Ishikawa (cell line): ENCODE measurements around the gene NAGLU.
A peak's percentile ranks its signal among the peaks of the same experiment; 100 is the strongest.

ENCODE experiments used
- CEBPB ChIP-seq: IDR thresholded peaks from 2 replicates; pipeline ENCODE4 v1.6.1; 2012
- CREB1 ChIP-seq: IDR thresholded peaks from 2 replicates; pipeline ENCODE4 v1.6.1; 2012; ENCODE audit warnings: low read depth
- EGR1 ChIP-seq: IDR thresholded peaks from 2 replicates; pipeline ENCODE4 v1.6.1; 2012
- EP300 ChIP-seq: IDR thresholded peaks from 2 replicates; pipeline ENCODE4 v1.6.1; 2012; ENCODE audit warnings: borderline replicate concordance
- FOXM1 ChIP-seq: IDR thresholded peaks from 2 replicates; pipeline ENCODE4 v1.6.1; 2012; ENCODE audit warnings: low read depth, borderline replicate concordance
- NFIC ChIP-seq: IDR thresholded peaks from 2 replicates; pipeline ENCODE4 v1.6.1; 2012
- RAD21 ChIP-seq: IDR thresholded peaks from 2 replicates; pipeline ENCODE4 v1.6.1; 2012; ENCODE audit warnings: low read depth
- TAF1 ChIP-seq: IDR thresholded peaks from 2 replicates; pipeline ENCODE4 v1.6.1; 2012; ENCODE audit warnings: low read depth, mild to moderate bottlenecking
- TCF12 ChIP-seq: IDR thresholded peaks from 2 replicates; pipeline ENCODE4 v1.6.1; 2012; ENCODE audit warnings: low read depth
- TEAD4 ChIP-seq: IDR thresholded peaks from 2 replicates; pipeline ENCODE4 v1.6.1; 2012
- YY1 ChIP-seq: IDR thresholded peaks from 2 replicates; pipeline ENCODE4 v1.6.1; 2012; ENCODE audit warnings: low read depth
- ZBTB7A ChIP-seq: IDR thresholded peaks from 2 replicates; pipeline ENCODE4 v1.6.1; 2012; ENCODE audit warnings: low read depth
- TF ChIP-seq, protein P1 (sequence below): IDR thresholded peaks from 2 replicates; pipeline ENCODE4 v1.6.1; 2012; ENCODE audit warnings: low read depth, mild to moderate bottlenecking
- TF ChIP-seq, protein P2 (sequence below): IDR thresholded peaks from 2 replicates; pipeline ENCODE4 v1.6.1; 2012
- TF ChIP-seq, protein P3 (sequence below): IDR thresholded peaks from 2 replicates; pipeline ENCODE4 v1.6.1; 2012

The NAGLU gene

DNA sequence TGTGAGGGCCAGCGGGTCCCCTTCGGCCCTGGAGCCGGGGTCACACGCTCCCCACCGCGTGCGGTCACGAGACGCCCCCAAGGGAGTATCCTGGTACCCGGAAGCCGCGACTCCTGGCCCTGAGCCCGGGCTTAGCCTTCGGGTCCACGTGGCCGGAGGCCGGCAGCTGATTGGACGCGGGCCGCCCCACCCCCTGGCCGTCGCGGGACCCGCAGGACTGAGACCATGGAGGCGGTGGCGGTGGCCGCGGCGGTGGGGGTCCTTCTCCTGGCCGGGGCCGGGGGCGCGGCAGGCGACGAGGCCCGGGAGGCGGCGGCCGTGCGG is at the start of gene NAGLU:
NAGLU (plus strand) TSS at position 194 of the 324 bp plus-strand sequence; CDS start at position 226, 32 bp downstream.
- TF ChIP-seq, protein P1, sequence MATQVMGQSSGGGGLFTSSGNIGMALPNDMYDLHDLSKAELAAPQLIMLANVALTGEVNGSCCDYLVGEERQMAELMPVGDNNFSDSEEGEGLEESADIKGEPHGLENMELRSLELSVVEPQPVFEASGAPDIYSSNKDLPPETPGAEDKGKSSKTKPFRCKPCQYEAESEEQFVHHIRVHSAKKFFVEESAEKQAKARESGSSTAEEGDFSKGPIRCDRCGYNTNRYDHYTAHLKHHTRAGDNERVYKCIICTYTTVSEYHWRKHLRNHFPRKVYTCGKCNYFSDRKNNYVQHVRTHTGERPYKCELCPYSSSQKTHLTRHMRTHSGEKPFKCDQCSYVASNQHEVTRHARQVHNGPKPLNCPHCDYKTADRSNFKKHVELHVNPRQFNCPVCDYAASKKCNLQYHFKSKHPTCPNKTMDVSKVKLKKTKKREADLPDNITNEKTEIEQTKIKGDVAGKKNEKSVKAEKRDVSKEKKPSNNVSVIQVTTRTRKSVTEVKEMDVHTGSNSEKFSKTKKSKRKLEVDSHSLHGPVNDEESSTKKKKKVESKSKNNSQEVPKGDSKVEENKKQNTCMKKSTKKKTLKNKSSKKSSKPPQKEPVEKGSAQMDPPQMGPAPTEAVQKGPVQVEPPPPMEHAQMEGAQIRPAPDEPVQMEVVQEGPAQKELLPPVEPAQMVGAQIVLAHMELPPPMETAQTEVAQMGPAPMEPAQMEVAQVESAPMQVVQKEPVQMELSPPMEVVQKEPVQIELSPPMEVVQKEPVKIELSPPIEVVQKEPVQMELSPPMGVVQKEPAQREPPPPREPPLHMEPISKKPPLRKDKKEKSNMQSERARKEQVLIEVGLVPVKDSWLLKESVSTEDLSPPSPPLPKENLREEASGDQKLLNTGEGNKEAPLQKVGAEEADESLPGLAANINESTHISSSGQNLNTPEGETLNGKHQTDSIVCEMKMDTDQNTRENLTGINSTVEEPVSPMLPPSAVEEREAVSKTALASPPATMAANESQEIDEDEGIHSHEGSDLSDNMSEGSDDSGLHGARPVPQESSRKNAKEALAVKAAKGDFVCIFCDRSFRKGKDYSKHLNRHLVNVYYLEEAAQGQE: no peak
- peak; percentile 29 for TF ChIP-seq YY1
- TF ChIP-seq, protein P2, sequence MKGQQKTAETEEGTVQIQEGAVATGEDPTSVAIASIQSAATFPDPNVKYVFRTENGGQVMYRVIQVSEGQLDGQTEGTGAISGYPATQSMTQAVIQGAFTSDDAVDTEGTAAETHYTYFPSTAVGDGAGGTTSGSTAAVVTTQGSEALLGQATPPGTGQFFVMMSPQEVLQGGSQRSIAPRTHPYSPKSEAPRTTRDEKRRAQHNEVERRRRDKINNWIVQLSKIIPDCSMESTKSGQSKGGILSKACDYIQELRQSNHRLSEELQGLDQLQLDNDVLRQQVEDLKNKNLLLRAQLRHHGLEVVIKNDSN: peak; percentile 98
- TF ChIP-seq TCF12: no peak
- no peak for TF ChIP-seq RAD21
- no peak for TF ChIP-seq CREB1
- TF ChIP-seq TAF1: no peak
- 0 out of 2 replicates have a peak, but pooled peaks have one; percentile 78 for TF ChIP-seq ZBTB7A
- 0 out of 2 replicates have a peak, but pooled peaks have one; percentile 23 for TF ChIP-seq EGR1
- TF ChIP-seq TEAD4: no peak
- TF ChIP-seq, protein P3, sequence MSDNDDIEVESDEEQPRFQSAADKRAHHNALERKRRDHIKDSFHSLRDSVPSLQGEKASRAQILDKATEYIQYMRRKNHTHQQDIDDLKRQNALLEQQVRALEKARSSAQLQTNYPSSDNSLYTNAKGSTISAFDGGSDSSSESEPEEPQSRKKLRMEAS: peak; percentile 58; the same call in 1 of the 2 replicates
- peak; percentile 81 for TF ChIP-seq NFIC
- TF ChIP-seq FOXM1: no peak
- TF ChIP-seq EP300: 0 out of 2 replicates have a peak, but pooled peaks have one; percentile 21
- TF ChIP-seq CEBPB: no peak

DNA sequence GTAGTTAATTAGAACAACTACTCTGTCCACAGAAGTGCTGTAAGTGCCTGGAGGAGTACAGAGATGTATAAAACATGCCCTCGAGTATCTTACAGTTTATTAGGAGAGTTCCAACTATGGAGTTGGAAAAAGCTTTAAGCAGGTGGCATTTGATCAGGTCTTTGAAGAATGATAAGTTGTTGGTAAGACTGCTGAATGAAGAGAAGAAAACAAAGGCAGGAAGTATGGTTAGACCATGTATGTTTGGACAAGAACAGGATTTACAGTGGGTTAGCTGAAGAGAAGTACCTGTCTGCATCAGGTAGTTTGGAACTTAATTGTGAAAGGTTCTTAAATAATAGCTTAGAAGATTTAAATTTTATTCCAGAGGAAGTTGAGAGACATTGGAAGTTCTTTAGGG is 48.0 kb upstream of the NAGLU start:
- TF ChIP-seq TCF12: no peak

DNA sequence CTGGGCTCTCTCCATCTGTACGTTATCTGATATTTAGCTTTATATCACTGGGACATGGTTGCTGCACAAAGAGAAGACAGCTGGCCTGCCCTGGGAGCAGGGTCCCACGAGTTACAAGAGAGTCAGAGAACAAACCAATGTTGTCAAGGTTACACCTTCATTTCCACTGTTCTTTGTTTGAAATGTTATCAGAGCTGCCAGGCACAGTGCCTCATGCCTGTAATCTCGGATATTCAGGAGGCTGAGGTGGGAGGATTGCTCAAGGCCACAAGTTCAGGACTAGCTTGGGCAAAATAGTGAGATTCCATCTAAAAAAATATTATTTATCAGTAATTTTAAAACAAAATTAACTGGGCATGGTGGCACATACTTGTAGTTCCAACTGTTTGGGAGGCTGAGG is 42.7 kb upstream of the NAGLU start:
- TF ChIP-seq, protein P1: no peak
- TF ChIP-seq NFIC: no peak
- no peak for TF ChIP-seq YY1
- no peak for TF ChIP-seq TEAD4
- no peak for TF ChIP-seq EP300
- no peak for TF ChIP-seq CEBPB
- TF ChIP-seq ZBTB7A: no peak
- TF ChIP-seq, protein P2: no peak

DNA sequence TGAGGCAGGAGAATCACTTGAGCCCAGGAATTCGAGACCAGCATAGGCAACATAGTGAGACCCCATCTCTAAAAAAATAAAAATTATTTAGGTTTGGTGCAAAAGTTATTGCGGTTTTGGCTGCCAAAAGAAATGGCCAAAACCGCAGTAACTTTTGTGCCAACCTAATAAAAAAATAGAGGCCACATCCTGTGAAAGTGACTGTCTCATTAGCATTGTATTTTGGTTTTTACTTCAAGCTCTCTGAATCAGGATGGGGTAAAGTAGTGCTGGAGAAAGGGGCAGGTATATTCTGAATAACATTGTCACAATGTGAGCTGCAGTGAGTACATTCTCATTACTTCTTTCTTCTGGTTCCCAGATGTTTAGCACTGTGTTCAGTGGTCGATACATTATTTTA is 41.4 kb upstream of the NAGLU start:
- TF ChIP-seq, protein P2: no peak
- TF ChIP-seq CEBPB (no peak), FOXM1 (no peak)
- TF ChIP-seq, protein P1: no peak

DNA sequence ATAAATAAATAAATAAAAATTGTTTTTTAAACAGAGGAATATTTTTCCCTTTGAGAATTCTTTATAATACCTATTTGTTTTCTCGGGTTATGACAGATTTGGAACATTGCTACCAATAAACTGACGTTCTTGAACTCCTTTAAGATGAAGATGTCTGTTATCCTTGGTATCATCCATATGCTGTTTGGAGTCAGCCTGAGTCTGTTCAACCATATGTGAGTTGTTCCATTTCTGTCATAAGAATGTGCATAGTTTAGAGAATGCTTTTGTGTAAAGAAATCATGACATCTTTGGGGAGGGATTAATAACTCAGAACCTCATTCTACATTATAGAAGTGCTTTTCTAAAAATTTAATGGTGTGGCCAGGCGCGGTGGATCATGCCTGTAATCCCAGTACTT is 37.2 kb upstream of the NAGLU start:
- TF ChIP-seq CEBPB (no peak), TEAD4 (no peak), ZBTB7A (no peak), TAF1 (no peak), CREB1 (no peak), EP300 (no peak), NFIC (no peak), EGR1 (no peak), FOXM1 (no peak), RAD21 (no peak)
- TF ChIP-seq, protein P1: no peak
- TF ChIP-seq, protein P2: no peak
- TF ChIP-seq, protein P3: no peak
